ENCODE measurements around the gene FLRT2. TPM values are rescaled to one million over a fixed set of nuclear protein-coding genes. Genes with fewer than 3 reads are reported as not detected.

FLRT2 gene
- total RNA-seq, 4 donors from 2014 or later = 2.5 to 13.0 (median 7.9) TPM

DNA sequence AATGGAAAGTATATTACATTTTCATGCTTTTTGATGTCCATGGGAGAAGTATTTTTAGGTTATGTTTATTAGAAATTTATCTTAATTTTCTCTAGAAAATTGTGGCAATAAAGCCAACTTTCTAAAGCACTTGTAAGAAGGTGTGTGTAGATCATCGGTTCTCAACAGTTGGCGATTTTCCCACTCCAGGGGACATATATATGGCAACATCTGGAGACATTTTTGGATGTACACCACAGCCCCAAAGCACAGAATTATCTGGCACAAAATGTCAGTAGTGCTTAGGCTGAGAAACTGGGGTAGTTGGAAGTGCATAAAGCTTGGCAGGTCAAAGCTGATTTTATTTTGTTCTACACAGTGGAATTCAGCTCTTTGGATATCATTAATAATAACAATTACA is 86.9 kb downstream of the FLRT2 start:
- WGBS = 64% methylated on average over 2 of the region's 2 CpGs
- TF ChIP-seq POLR2A (IDR thresholded peaks at IDR 0.05; ENCODE audit: low read depth) (no peak), EP300 (IDR thresholded peaks at IDR 0.05) (no peak), POLR2AphosphoS5 (IDR thresholded peaks at IDR 0.05) (no peak)
- TF ChIP-seq, protein P1, sequence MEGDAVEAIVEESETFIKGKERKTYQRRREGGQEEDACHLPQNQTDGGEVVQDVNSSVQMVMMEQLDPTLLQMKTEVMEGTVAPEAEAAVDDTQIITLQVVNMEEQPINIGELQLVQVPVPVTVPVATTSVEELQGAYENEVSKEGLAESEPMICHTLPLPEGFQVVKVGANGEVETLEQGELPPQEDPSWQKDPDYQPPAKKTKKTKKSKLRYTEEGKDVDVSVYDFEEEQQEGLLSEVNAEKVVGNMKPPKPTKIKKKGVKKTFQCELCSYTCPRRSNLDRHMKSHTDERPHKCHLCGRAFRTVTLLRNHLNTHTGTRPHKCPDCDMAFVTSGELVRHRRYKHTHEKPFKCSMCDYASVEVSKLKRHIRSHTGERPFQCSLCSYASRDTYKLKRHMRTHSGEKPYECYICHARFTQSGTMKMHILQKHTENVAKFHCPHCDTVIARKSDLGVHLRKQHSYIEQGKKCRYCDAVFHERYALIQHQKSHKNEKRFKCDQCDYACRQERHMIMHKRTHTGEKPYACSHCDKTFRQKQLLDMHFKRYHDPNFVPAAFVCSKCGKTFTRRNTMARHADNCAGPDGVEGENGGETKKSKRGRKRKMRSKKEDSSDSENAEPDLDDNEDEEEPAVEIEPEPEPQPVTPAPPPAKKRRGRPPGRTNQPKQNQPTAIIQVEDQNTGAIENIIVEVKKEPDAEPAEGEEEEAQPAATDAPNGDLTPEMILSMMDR (IDR thresholded peaks at IDR 0.05) = no peak
- Histone ChIP-seq H3K9me3 (no peaks in the 10 kb centered on the region), H3K27me3 (no peaks in the 10 kb centered on the region), H3K4me3 (no peak overlapping the region), H3K27ac (replicated peaks in 1 of 4) (no peak overlapping the region), H3K36me3 (peaks cover 0 to 8% (median 1%) of the 10 kb centered on the region in 4 donors), H3K4me1 (peaks cover 0 to 7% (median 0%) of the 10 kb centered on the region in 4 donors)
- no peak for DNase-seq (ENCODE audit: extremely low spot score)
- intact Hi-C loops (cut with DNase I) = no loop called here

DNA sequence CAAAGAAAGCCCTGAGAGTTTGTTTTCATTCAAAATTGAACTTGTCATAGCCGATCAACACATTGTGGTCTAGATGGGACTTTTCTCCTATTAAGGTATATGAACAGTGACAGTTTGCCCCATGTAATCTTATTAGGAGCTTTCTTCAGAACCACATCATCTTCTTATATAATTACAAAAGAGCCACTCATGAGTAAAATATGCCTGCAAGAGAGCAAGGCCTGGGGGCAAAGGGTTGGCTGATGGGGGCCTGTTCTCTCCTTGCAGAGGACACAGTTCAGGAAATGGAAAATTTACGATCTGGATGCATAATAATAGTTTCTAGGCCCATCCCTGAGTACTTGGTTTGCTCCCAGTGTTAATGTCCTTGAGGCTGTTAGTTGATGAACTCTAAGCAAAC is 87.8 kb downstream of the FLRT2 start:
- intact Hi-C loops (cut with DNase I) = no loop called here
- Histone ChIP-seq H3K36me3 (peaks cover 0 to 17% (median 4%) of the 10 kb centered on the region in 4 donors), H3K4me3 (no peak overlapping the region), H3K4me1 (peaks cover 0 to 7% (median 0%) of the 10 kb centered on the region in 4 donors), H3K27me3 (no peaks in the 10 kb centered on the region), H3K9me3 (no peaks in the 10 kb centered on the region), H3K27ac (replicated peaks in 1 of 4) (no peak overlapping the region)
- WGBS = 95% methylated on average over 2 of the region's 2 CpGs
- no peak for DNase-seq (ENCODE audit: extremely low spot score)
- no peak for TF ChIP-seq POLR2AphosphoS5 (IDR thresholded peaks at IDR 0.05)
- TF ChIP-seq, protein P1 (IDR thresholded peaks at IDR 0.05) = no peak
- no peak for TF ChIP-seq EP300 (IDR thresholded peaks at IDR 0.05)
- TF ChIP-seq POLR2A (IDR thresholded peaks at IDR 0.05; ENCODE audit: low read depth) = no peak

DNA sequence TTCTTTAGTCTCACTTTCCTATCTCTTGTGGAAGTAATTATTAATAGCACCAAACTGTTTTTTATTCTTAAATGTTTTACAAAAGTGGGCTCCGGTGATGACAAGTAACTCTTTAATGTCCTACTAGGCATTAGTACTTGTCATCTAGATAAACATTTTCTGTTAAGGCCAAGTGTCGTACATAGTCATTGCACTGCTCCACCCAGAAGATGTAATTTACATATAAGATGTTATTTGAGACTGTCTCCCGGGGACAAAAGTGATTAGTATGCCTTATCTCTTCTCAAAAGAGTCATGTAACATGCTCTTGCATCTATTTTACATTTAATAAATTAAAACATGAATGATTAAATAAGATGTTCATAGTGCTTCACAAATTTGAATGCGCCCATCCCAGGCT is 88.4 kb downstream of the FLRT2 start:
- H3K27ac ChIP-seq (replicated peaks in 1 of 4) = no peak overlapping the region
- no peaks in the 10 kb centered on the region for H3K27me3 ChIP-seq
- no peak overlapping the region for H3K4me3 ChIP-seq
- no peak for TF ChIP-seq POLR2A (IDR thresholded peaks at IDR 0.05; ENCODE audit: low read depth)
- no peak for TF ChIP-seq EP300 (IDR thresholded peaks at IDR 0.05)
- no peak for TF ChIP-seq POLR2AphosphoS5 (IDR thresholded peaks at IDR 0.05)
- TF ChIP-seq, protein P1 (IDR thresholded peaks at IDR 0.05) = no peak
- WGBS = 91% methylated on average over 4 of the region's 4 CpGs
- intact Hi-C loops (cut with DNase I) = no loop called here
- no peak for DNase-seq (ENCODE audit: extremely low spot score)
- peaks cover 0 to 7% (median 0%) of the 10 kb centered on the region in 4 donors for H3K4me1 ChIP-seq
- H3K36me3 ChIP-seq = peaks cover 0 to 20% (median 4%) of the 10 kb centered on the region in 4 donors
- H3K9me3 ChIP-seq = no peaks in the 10 kb centered on the region

DNA sequence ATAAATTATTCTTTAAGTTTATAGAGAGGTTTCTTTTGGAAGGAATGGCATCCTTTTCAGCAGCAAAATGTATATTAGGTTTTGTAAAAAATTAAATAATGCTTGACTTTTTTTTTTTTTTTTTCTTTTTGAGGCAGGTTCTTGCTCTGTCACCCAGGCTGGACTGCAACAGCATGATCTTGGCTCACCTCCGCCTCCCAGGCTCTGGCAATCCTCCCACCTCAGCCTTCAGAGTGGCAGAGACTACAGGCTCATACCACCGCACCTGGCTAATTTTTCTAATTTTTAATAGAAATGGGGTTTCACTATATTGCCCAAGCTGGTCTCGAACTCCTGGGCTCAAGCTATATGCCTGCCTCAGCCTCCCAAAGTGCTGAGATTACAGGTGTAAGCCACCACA is 89.0 kb downstream of the FLRT2 start:
- WGBS = 100% methylated on average over 3 of the region's 3 CpGs
- no peak overlapping the region for H3K4me3 ChIP-seq
- intact Hi-C loops (cut with DNase I) = no loop called here

More for the DNA sequence above, 89.0 kb downstream of the FLRT2 start:
- H3K36me3 ChIP-seq = peaks cover 0 to 20% (median 4%) of the 10 kb centered on the region in 4 donors
- TF ChIP-seq EP300 (IDR thresholded peaks at IDR 0.05) = no peak
- no peak for TF ChIP-seq POLR2A (IDR thresholded peaks at IDR 0.05; ENCODE audit: low read depth)
- TF ChIP-seq, protein P1 (IDR thresholded peaks at IDR 0.05) = no peak
- no peak for TF ChIP-seq POLR2AphosphoS5 (IDR thresholded peaks at IDR 0.05)
- peaks cover 0 to 7% (median 0%) of the 10 kb centered on the region in 4 donors for H3K4me1 ChIP-seq
- no peaks in the 10 kb centered on the region for H3K9me3 ChIP-seq
- H3K27me3 ChIP-seq = no peaks in the 10 kb centered on the region
- no peak overlapping the region for H3K27ac ChIP-seq (replicated peaks in 1 of 4)
- no peak for DNase-seq (ENCODE audit: extremely low spot score)
